ENCODE data around the gene IQGAP2. TPM values are rescaled to one million over a fixed set of nuclear protein-coding genes. Genes with fewer than 3 reads are reported as not detected.

IQGAP2 gene
- total RNA-seq, 4 donors from 2014 or later: 22.6 to 63.9 (median 28.3) TPM

- no peak for ATAC-seq (ENCODE audit: low FRiP score)
- TF ChIP-seq CTCF (IDR thresholded peaks at IDR 0.05): no peak
- no peak for DNase-seq (ENCODE audit: low spot score)
Observed at GRCh38 chr5:76610196-76610595, 207.1 kb downstream of the IQGAP2 start.

GRCh38 chr5:76612942-76613341, 209.9 kb downstream of the IQGAP2 start:
- no peak for DNase-seq (ENCODE audit: low spot score)
- no peak for TF ChIP-seq CTCF (IDR thresholded peaks at IDR 0.05)
- no peak for ATAC-seq (ENCODE audit: low FRiP score)

GRCh38 chr5:76615759-76616158, 212.7 kb downstream of the IQGAP2 start:
- no peak for TF ChIP-seq CTCF (IDR thresholded peaks at IDR 0.05)
- no peak for DNase-seq (ENCODE audit: low spot score)
- ATAC-seq (ENCODE audit: low FRiP score): no peak

- TF ChIP-seq CTCF (IDR thresholded peaks at IDR 0.05): no peak
- DNase-seq (ENCODE audit: low spot score): no peak
- ATAC-seq (ENCODE audit: low FRiP score): no peak
Observed at GRCh38 chr5:76616206-76616605, 213.1 kb downstream of the IQGAP2 start.

GRCh38 chr5:76617229-76617628, 214.1 kb downstream of the IQGAP2 start:
- no peak for TF ChIP-seq CTCF (IDR thresholded peaks at IDR 0.05)
- ATAC-seq (ENCODE audit: low FRiP score) (no peak), DNase-seq (ENCODE audit: low spot score) (no peak)

GRCh38 chr5:76617675-76618074, 214.6 kb downstream of the IQGAP2 start:
- ATAC-seq (ENCODE audit: low FRiP score) (no peak), DNase-seq (ENCODE audit: low spot score) (no peak)
- TF ChIP-seq CTCF (IDR thresholded peaks at IDR 0.05): no peak

- TF ChIP-seq CTCF (IDR thresholded peaks at IDR 0.05): no peak
- DNase-seq (ENCODE audit: low spot score) (no peak), ATAC-seq (ENCODE audit: low FRiP score) (no peak)
Observed at GRCh38 chr5:76620166-76620565, 217.1 kb downstream of the IQGAP2 start.

Measured in omental fat pad (tissue), 4 donors.